Endothelial cell of coronary artery (primary cell): ENCODE results near the gene RS1. TPM values are rescaled to one million over a fixed set of nuclear protein-coding genes. Genes with fewer than 3 reads are reported as not detected.

Experiments
- total RNA-seq: library from RNA; depleted of rRNA; stranded (reverse); fragments of >200 nt; gene quantifications from 2 replicates; pipeline ENCODE4 v1.2.3, GENCODE V29; 2014

The RS1 gene
- not detected in 2 replicates for total RNA-seq

DNA sequence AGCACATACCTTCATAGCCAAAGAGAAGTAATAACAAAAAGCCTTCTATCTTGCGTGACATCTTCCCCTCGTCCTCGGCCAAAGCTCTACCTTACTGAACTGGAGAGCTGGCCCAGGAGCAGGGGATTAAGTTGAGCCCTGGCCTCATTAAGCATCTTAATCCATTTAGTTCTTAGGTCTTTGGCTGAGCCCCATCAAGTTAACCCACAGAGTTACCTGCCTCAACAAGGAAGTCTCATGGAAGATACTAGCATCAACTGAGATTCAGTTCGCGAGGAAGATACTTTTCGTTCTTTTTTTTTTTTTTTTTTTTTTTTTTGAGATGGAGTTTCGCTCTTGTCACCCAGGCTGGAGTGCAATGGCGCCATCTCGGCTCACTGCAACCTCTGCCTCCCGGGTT is at the start of gene RS1:
Gene RS1, minus strand, starts transcription at position 101 of the 400 bp plus-strand sequence. Its CDS starts 40 bp downstream, at position 61.

DNA sequence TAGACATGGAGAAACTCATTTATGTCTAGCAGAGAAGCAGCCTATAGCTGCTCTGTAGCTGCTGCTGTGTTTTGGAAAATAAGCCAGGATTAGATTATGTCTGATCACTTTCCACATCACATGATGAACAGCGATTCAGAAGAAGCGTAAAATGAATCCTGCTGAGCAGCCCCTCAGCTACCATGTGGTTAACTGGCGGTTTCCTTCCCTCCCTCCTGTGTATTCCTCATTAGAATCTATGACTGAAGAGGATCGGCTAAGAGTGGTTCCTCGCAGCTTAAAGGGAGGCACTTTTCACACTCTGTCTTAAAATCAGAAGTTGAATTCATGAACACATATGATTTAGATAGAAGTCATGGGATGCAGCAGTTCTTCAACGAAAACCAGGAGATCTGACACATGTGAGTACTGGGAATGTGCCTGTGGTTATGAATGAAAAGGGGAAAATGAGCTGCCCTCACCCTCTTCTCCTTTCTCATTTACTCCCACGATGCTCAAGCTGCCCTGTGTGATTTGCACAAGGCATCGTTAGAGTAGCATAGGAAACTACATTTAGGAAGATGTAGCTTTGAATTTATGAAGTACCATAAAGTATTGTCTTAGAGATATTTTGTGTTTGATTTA is 35.6 kb upstream of the RS1 start, which contains the start of gene PPEF1:
Gene PPEF1, plus strand, starts transcription at position 220 of the 624 bp plus-strand sequence. Its CDS starts 136 bp downstream, at position 356.

Other genes with a start within 250 kb of the RS1 start
- 2.3 and 5.4 TPM in 2 replicates for gene CDKL5, start 246.5 kb downstream of the RS1 start, total RNA-seq
- gene PPEF1, start 35.5 kb upstream of the RS1 start, total RNA-seq = not detected in 2 replicates